ENCODE results near the gene FKBP4.

Gene FKBP4

GRCh38 chr12:2842948-2843347, 48.2 kb downstream of the FKBP4 start:
- no peaks in the 10 kb centered on the region for H3K4me1 ChIP-seq (ENCODE audit: insufficient read depth, poor library complexity, severe bottlenecking)
- DNase-seq (ENCODE audit: low spot score) (no peak), ATAC-seq (ENCODE audit: low read depth) (no peak)
- H3K27me3 ChIP-seq (ENCODE audit: insufficient read depth, poor library complexity, severe bottlenecking) = no peaks in the 10 kb centered on the region
- H3K9me3 ChIP-seq (ENCODE audit: severe bottlenecking) = no peaks in the 10 kb centered on the region
- TF ChIP-seq CTCF (IDR thresholded peaks at IDR 0.05; ENCODE audit: poor library complexity, severe bottlenecking) = no peak
- H3K36me3 ChIP-seq (ENCODE audit: low read depth) = no peaks in the 10 kb centered on the region
- no peak overlapping the region for H3K4me3 ChIP-seq (ENCODE audit: severe bottlenecking)
- no peak overlapping the region for H3K27ac ChIP-seq (ENCODE audit: poor library complexity, severe bottlenecking)

- H3K27ac ChIP-seq (ENCODE audit: poor library complexity, severe bottlenecking) = no peak overlapping the region
- no peak for ATAC-seq (ENCODE audit: low read depth)
Observed at GRCh38 chr12:2844786-2845185, 50.0 kb downstream of the FKBP4 start.

GRCh38 chr12:2845280-2845679, 50.5 kb downstream of the FKBP4 start:
- Histone ChIP-seq H3K27ac (ENCODE audit: poor library complexity, severe bottlenecking) (no peak overlapping the region), H3K9me3 (ENCODE audit: severe bottlenecking) (no peaks in the 10 kb centered on the region), H3K36me3 (ENCODE audit: low read depth) (no peaks in the 10 kb centered on the region), H3K4me3 (ENCODE audit: severe bottlenecking) (no peak overlapping the region), H3K27me3 (ENCODE audit: insufficient read depth, poor library complexity, severe bottlenecking) (no peaks in the 10 kb centered on the region), H3K4me1 (ENCODE audit: insufficient read depth, poor library complexity, severe bottlenecking) (no peaks in the 10 kb centered on the region)
- no peak for DNase-seq (ENCODE audit: low spot score)
- no peak for TF ChIP-seq CTCF (IDR thresholded peaks at IDR 0.05; ENCODE audit: poor library complexity, severe bottlenecking)
- peak; percentile 7; the same call in 1 of the 3 replicates for ATAC-seq (ENCODE audit: low read depth)

More at GRCh38 chr12:2844786-2845185, 50.0 kb downstream of the FKBP4 start:
- Histone ChIP-seq H3K27me3 (ENCODE audit: insufficient read depth, poor library complexity, severe bottlenecking) (no peaks in the 10 kb centered on the region), H3K36me3 (ENCODE audit: low read depth) (no peaks in the 10 kb centered on the region), H3K4me3 (ENCODE audit: severe bottlenecking) (no peak overlapping the region), H3K4me1 (ENCODE audit: insufficient read depth, poor library complexity, severe bottlenecking) (no peaks in the 10 kb centered on the region), H3K9me3 (ENCODE audit: severe bottlenecking) (no peaks in the 10 kb centered on the region)
- no peak for DNase-seq (ENCODE audit: low spot score)
- TF ChIP-seq CTCF (IDR thresholded peaks at IDR 0.05; ENCODE audit: poor library complexity, severe bottlenecking) = no peak

GRCh38 chr12:2851931-2852330, 57.2 kb downstream of the FKBP4 start:
- H3K4me3 ChIP-seq (ENCODE audit: severe bottlenecking) = no peak overlapping the region
- H3K9me3 ChIP-seq (ENCODE audit: severe bottlenecking) = no peaks in the 10 kb centered on the region
- no peaks in the 10 kb centered on the region for H3K27me3 ChIP-seq (ENCODE audit: insufficient read depth, poor library complexity, severe bottlenecking)
- no peak for DNase-seq (ENCODE audit: low spot score)
- ATAC-seq (ENCODE audit: low read depth) = no peak
- H3K36me3 ChIP-seq (ENCODE audit: low read depth) = no peaks in the 10 kb centered on the region
- H3K27ac ChIP-seq (ENCODE audit: poor library complexity, severe bottlenecking) = no peak overlapping the region
- no peak for TF ChIP-seq CTCF (IDR thresholded peaks at IDR 0.05; ENCODE audit: poor library complexity, severe bottlenecking)
- no peaks in the 10 kb centered on the region for H3K4me1 ChIP-seq (ENCODE audit: insufficient read depth, poor library complexity, severe bottlenecking)

GRCh38 chr12:2853626-2854025, 58.9 kb downstream of the FKBP4 start:
- Histone ChIP-seq H3K27ac (ENCODE audit: poor library complexity, severe bottlenecking) (no peak overlapping the region), H3K4me1 (ENCODE audit: insufficient read depth, poor library complexity, severe bottlenecking) (no peaks in the 10 kb centered on the region), H3K9me3 (ENCODE audit: severe bottlenecking) (no peaks in the 10 kb centered on the region), H3K27me3 (ENCODE audit: insufficient read depth, poor library complexity, severe bottlenecking) (no peaks in the 10 kb centered on the region), H3K4me3 (ENCODE audit: severe bottlenecking) (no peak overlapping the region), H3K36me3 (ENCODE audit: low read depth) (peaks cover 7% of the 10 kb centered on the region; the same call in 1 of the 2 replicates)
- peak; percentile 66; the same call in 2 of the 3 replicates for ATAC-seq (ENCODE audit: low read depth)
- peak; percentile 80 for DNase-seq (ENCODE audit: low spot score)
- TF ChIP-seq CTCF (IDR thresholded peaks at IDR 0.05; ENCODE audit: poor library complexity, severe bottlenecking) = peak; percentile 78

Measured in RWPE2 (cell line).